ENCODE results near the gene FBXL7. TPM values are rescaled to one million over a fixed set of nuclear protein-coding genes. Genes with fewer than 3 reads are reported as not detected.

FBXL7 gene
- polyA plus RNA-seq, 1 donor (not counting 4 experiments of a cell fraction or from before 2014, with no cell fraction given) = 0.22 TPM

DNA sequence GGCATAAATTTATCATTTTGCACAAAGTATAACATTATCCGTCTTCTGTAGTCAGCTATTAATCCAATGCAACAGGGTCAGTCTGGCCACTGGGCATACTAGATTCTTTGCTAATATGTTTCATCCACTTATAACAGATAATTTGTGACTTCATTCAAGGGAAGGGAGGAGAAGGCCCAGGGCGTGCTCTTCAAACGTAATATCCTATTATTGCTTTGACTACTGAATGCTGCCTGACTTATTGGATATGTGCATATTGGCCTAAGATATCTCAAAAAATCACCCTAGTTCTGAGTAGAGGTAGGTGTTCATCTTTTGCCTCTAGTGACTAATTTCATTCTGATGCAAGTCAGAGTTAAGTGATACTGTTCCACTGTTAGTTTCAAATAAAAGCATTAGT, 6.9 kb downstream of the FBXL7 start:
- H3K79me2 ChIP-seq (ENCODE audit: control insufficient read depth, insufficient read depth, low read length) = no peaks in the 10 kb centered on the region
- FAIRE-seq (no peak), DNase-seq (ENCODE audit: low read depth, low spot score) (no peak)
- no peak overlapping the region for H3K4me3 ChIP-seq (ENCODE audit: control insufficient read depth in 2 of 3, extremely low read depth in 1 of 3, insufficient read depth in 2 of 3, low read depth in 1 of 3, low read length in 3 of 3)
- H4K20me1 ChIP-seq (ENCODE audit: control insufficient read depth, extremely low read depth, insufficient read depth, low read length) = no peaks in the 10 kb centered on the region
- no peaks in the 10 kb centered on the region for H3K27me3 ChIP-seq (ENCODE audit: control insufficient read depth, extremely low read depth, insufficient read depth, low read length)
- TF ChIP-seq EZH2 (IDR thresholded peaks at IDR 0.05; ENCODE audit: low read length) = no peak
- TF ChIP-seq, protein P1, sequence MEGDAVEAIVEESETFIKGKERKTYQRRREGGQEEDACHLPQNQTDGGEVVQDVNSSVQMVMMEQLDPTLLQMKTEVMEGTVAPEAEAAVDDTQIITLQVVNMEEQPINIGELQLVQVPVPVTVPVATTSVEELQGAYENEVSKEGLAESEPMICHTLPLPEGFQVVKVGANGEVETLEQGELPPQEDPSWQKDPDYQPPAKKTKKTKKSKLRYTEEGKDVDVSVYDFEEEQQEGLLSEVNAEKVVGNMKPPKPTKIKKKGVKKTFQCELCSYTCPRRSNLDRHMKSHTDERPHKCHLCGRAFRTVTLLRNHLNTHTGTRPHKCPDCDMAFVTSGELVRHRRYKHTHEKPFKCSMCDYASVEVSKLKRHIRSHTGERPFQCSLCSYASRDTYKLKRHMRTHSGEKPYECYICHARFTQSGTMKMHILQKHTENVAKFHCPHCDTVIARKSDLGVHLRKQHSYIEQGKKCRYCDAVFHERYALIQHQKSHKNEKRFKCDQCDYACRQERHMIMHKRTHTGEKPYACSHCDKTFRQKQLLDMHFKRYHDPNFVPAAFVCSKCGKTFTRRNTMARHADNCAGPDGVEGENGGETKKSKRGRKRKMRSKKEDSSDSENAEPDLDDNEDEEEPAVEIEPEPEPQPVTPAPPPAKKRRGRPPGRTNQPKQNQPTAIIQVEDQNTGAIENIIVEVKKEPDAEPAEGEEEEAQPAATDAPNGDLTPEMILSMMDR (optimal IDR thresholded peaks at IDR 0.05 in 1 of 3, IDR thresholded peaks at IDR 0.05 in 1 of 3, conservative IDR thresholded peaks at IDR 0.05 in 1 of 3; ENCODE audit: extremely low read depth in 1 of 3, insufficient read depth in 2 of 3, low read length in 3 of 3) = no peak
- H3K36me3 ChIP-seq (ENCODE audit: control insufficient read depth in 2 of 2, extremely low read depth in 1 of 2, insufficient read depth in 2 of 2, low read length in 2 of 2) = no peaks in the 10 kb centered on the region
- no peak overlapping the region for H2AFZ ChIP-seq (ENCODE audit: control insufficient read depth, low read length)
- H3K4me2 ChIP-seq (ENCODE audit: control insufficient read depth, extremely low read depth, insufficient read depth, low read depth, low read length) = no peak overlapping the region
- no peak overlapping the region for H3K27ac ChIP-seq (ENCODE audit: control insufficient read depth, insufficient read depth, low read length)
- dilution Hi-C loops (cut with MboI; ENCODE audit: extremely low pct_ligation_motif_present, low sequenced_read_pairs) = no loop called here
- H3K9me1 ChIP-seq (ENCODE audit: control insufficient read depth, extremely low read depth, insufficient read depth, low read length) = no peaks in the 10 kb centered on the region
- no peak overlapping the region for H3K9ac ChIP-seq (ENCODE audit: control insufficient read depth, extremely low read depth, insufficient read depth, low read length)
- H3K9me3 ChIP-seq (ENCODE audit: control insufficient read depth, low read depth, low read length) = no peaks in the 10 kb centered on the region
- no peaks in the 10 kb centered on the region for H3K4me1 ChIP-seq (ENCODE audit: control insufficient read depth, extremely low read depth, insufficient read depth, low read length)

DNA sequence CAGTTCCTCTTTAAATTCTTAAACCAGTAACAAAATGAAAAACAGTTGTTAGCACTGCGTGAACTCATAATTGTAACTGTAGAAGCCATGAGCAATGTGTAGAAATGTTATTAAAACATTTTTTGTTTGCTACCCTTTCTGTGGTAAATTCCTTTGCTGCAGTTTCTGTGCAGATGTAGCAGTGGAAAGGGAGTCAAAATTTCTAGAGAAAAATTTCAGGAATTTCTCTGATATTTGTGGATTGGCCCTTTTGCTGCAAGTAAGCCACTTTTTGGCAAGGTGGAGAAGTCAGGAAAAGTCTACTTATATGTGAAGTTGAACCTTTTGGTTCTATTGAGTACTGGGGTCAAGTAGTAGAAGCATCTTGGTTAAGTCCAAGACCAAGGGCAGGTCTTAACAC, 10.1 kb downstream of the FBXL7 start:
- no peak for TF ChIP-seq EZH2 (IDR thresholded peaks at IDR 0.05; ENCODE audit: low read length)
- TF ChIP-seq, protein P1 (optimal IDR thresholded peaks at IDR 0.05 in 1 of 3, IDR thresholded peaks at IDR 0.05 in 1 of 3, conservative IDR thresholded peaks at IDR 0.05 in 1 of 3; ENCODE audit: extremely low read depth in 1 of 3, insufficient read depth in 2 of 3, low read length in 3 of 3) = no peak
- DNase-seq (ENCODE audit: low read depth, low spot score) = no peak
- Histone ChIP-seq H3K4me3 (ENCODE audit: control insufficient read depth in 2 of 3, extremely low read depth in 1 of 3, insufficient read depth in 2 of 3, low read depth in 1 of 3, low read length in 3 of 3) (no peak overlapping the region), H2AFZ (ENCODE audit: control insufficient read depth, low read length) (no peak overlapping the region), H3K27ac (ENCODE audit: control insufficient read depth, insufficient read depth, low read length) (no peak overlapping the region), H3K9me1 (ENCODE audit: control insufficient read depth, extremely low read depth, insufficient read depth, low read length) (no peaks in the 10 kb centered on the region), H3K4me1 (ENCODE audit: control insufficient read depth, extremely low read depth, insufficient read depth, low read length) (no peaks in the 10 kb centered on the region), H3K9ac (ENCODE audit: control insufficient read depth, extremely low read depth, insufficient read depth, low read length) (no peak overlapping the region), H3K9me3 (ENCODE audit: control insufficient read depth, low read depth, low read length) (no peaks in the 10 kb centered on the region), H3K79me2 (ENCODE audit: control insufficient read depth, insufficient read depth, low read length) (no peaks in the 10 kb centered on the region), H4K20me1 (ENCODE audit: control insufficient read depth, extremely low read depth, insufficient read depth, low read length) (no peaks in the 10 kb centered on the region), H3K36me3 (ENCODE audit: control insufficient read depth in 2 of 2, extremely low read depth in 1 of 2, insufficient read depth in 2 of 2, low read length in 2 of 2) (no peaks in the 10 kb centered on the region), H3K27me3 (ENCODE audit: control insufficient read depth, extremely low read depth, insufficient read depth, low read length) (no peaks in the 10 kb centered on the region), H3K4me2 (ENCODE audit: control insufficient read depth, extremely low read depth, insufficient read depth, low read depth, low read length) (no peak overlapping the region)
- no peak for FAIRE-seq
- dilution Hi-C loops (cut with MboI; ENCODE audit: extremely low pct_ligation_motif_present, low sequenced_read_pairs) = no loop called here
